SJSA1 (cell line): ENCODE results near the gene HAO1. TPM values are rescaled to one million over a fixed set of nuclear protein-coding genes. Genes with fewer than 3 reads are reported as not detected.

Experiments
- total RNA-seq: library from RNA; depleted of rRNA; stranded (reverse); fragments of >200 nt; shearing (Covaris generic); gene quantifications from 2 replicates; pipeline ENCODE4 v1.2.3, GENCODE V29; 2014; rRNA removed

The HAO1 gene
- total RNA-seq, 1 experiment from 2014 or later, result not detected

Other genes with a start within 250 kb of the HAO1 start
- 13.8 and 18.9 TPM in 2 replicates for gene TMX4, start 79.3 kb upstream of the HAO1 start, total RNA-seq
- 3.9 and 10.0 TPM in 2 replicates for gene PLCB1, start 191.8 kb upstream of the HAO1 start, total RNA-seq